PC-3 (cell line): ENCODE measurements around the gene ATXN10.

ENCODE experiments used
- EZH2 ChIP-seq: fragments of 300-600 bp; sonication (generic); IDR thresholded peaks from one replicate; pipeline ENCODE4 v1.6.1; 2017; ENCODE audit warnings: antibody characterized with exemption, mild to moderate bottlenecking, low read length; ENCODE audit not compliant: unreplicated experiment
- EZH2phosphoT487 ChIP-seq: fragments of 300-600 bp; sonication (generic); IDR thresholded peaks from 2 replicates; pipeline ENCODE4 v1.6.1; 2018; ENCODE audit warnings: mild to moderate bottlenecking, antibody characterized with exemption, low read length, borderline replicate concordance
- TF ChIP-seq, protein P1 (sequence below): fragments of 300-600 bp; sonication (generic); conservative IDR thresholded peaks from 2 replicates; pipeline ENCODE4 v1.5.1; 2017; ENCODE audit warnings: antibody characterized with exemption, low read depth, mild to moderate bottlenecking, low read length

DNA sequence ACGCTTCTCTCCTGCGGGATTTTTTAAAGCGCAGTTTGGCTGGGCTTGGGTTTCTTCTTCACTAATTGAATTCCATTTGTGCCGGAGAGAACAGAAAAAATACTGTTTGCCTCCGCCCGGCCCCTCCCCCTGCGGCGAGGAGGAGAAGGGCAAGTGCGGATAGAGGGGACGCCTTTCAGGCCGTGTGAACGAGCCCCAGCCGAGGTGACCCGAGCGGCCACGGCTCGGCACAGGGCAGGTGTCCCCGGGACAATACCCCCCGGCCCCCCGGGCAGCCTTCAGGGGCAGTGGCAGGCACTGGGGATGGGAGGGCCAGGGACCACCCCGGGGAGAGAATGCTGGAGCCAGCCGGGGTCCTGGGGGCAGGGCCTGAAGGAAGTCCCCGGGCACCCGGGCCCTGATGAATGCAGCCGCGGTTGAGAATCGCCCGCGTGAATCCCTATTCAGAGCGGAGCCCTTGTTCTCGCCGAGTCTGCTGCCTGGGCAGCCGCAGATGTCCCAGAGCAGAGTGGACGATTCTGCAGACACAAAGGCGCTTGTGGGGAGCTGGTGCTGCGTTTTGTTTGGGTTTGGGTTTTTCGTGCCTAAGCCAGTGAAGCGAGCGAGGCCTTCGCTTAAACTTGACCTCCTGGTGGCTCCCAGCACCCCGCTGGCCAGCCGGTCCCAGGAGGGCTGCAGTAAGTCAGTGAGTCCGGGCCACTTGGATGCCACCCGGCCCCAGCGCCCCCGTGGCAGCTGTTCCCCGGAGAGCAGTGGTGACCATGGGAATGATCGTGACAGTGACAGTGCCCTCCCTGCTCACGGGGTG is 209.3 kb downstream of the ATXN10 start:
- no peak for TF ChIP-seq EZH2phosphoT487
- TF ChIP-seq, protein P1, sequence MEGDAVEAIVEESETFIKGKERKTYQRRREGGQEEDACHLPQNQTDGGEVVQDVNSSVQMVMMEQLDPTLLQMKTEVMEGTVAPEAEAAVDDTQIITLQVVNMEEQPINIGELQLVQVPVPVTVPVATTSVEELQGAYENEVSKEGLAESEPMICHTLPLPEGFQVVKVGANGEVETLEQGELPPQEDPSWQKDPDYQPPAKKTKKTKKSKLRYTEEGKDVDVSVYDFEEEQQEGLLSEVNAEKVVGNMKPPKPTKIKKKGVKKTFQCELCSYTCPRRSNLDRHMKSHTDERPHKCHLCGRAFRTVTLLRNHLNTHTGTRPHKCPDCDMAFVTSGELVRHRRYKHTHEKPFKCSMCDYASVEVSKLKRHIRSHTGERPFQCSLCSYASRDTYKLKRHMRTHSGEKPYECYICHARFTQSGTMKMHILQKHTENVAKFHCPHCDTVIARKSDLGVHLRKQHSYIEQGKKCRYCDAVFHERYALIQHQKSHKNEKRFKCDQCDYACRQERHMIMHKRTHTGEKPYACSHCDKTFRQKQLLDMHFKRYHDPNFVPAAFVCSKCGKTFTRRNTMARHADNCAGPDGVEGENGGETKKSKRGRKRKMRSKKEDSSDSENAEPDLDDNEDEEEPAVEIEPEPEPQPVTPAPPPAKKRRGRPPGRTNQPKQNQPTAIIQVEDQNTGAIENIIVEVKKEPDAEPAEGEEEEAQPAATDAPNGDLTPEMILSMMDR = no peak
- TF ChIP-seq EZH2 = no peak
